ENCODE results near the gene ZNF678.

GRCh38 chr1:227568593-227568992 is 5.2 kb downstream of the ZNF678 start:
- TF ChIP-seq CTCF (IDR thresholded peaks at IDR 0.05; ENCODE audit: low read depth, low read length) (no peak), EZH2phosphoT487 (IDR thresholded peaks at IDR 0.05; ENCODE audit: low read depth) (no peak)

Measured in OCI-LY3 (cell line).